Transverse colon (tissue), 4 donors: ENCODE data around the gene IKZF2.

Experiments used
- POLR2AphosphoS5 ChIP-seq, 3 donors: sonication (generic); formaldehyde crosslinking; IDR thresholded peaks; one replicate each; pipeline ENCODE4 v1.6.1; 2016; ENCODE audit warnings: antibody characterized with exemption in 3 of 3
- TF ChIP-seq, protein P1 (sequence below), 5 experiments: fragments of 200-600 bp in 3 of 5; fragments of 450-650 bp in 2 of 5; sonication (generic) in 3 of 5; IDR thresholded peaks; 1 replicate in 2 of 5; 2 replicates in 3 of 5; pipeline ENCODE4 v1.5.1; 2016 to 2017; ENCODE audit warnings: antibody characterized with exemption in 5 of 5, inconsistent platforms in 3 of 5, mild to moderate bottlenecking in 2 of 5, moderate library complexity in 1 of 5

- TF ChIP-seq, protein P1, sequence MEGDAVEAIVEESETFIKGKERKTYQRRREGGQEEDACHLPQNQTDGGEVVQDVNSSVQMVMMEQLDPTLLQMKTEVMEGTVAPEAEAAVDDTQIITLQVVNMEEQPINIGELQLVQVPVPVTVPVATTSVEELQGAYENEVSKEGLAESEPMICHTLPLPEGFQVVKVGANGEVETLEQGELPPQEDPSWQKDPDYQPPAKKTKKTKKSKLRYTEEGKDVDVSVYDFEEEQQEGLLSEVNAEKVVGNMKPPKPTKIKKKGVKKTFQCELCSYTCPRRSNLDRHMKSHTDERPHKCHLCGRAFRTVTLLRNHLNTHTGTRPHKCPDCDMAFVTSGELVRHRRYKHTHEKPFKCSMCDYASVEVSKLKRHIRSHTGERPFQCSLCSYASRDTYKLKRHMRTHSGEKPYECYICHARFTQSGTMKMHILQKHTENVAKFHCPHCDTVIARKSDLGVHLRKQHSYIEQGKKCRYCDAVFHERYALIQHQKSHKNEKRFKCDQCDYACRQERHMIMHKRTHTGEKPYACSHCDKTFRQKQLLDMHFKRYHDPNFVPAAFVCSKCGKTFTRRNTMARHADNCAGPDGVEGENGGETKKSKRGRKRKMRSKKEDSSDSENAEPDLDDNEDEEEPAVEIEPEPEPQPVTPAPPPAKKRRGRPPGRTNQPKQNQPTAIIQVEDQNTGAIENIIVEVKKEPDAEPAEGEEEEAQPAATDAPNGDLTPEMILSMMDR (IDR thresholded peaks at IDR 0.05) = no peak
- TF ChIP-seq POLR2AphosphoS5 (IDR thresholded peaks at IDR 0.05) = no peak
Measured at GRCh38 chr2:213171147-213171546, 19.7 kb upstream of the IKZF2 start.
